MCF 10A (cell line): ENCODE results near the gene ZFHX3. TPM values are rescaled to one million over a fixed set of nuclear protein-coding genes. Genes with fewer than 3 reads are reported as not detected.

Experiments
- Bru-seq: library from RNA; stranded (reverse); fragments of 400-500 nt; gene quantifications from one replicate; lab custom pipeline; 2021; lab: Mats Ljungman, UMichigan
- BruChase-seq, 2 experiments: library from RNA; stranded (reverse); fragments of 400-500 nt; gene quantifications; one replicate each; lab custom pipeline; 2021; lab: Mats Ljungman, UMichigan
- BruUV-seq: library from RNA; stranded (reverse); fragments of 400-500 nt; replicated peaks from 2 replicates; lab custom pipeline; 2021; lab: Mats Ljungman, UMichigan
- CTCF ChIA-PET: fragments of 300-600 bp; sonication (Branson Sonifier 250); formaldehyde crosslinking; extraction: SDS; loops from one replicate; lab custom pipeline; 2021; ENCODE audit warnings: antibody characterized with exemption, inconsistent platforms; lab: Yijun Ruan, JAX
- POLR2A ChIA-PET: fragments of 300-600, 350-650 bp; sonication (Branson Sonifier 250); formaldehyde crosslinking; extraction: SDS; loops from one replicate; lab custom pipeline; 2020; ENCODE audit warnings: antibody characterized with exemption, inconsistent platforms; lab: Yijun Ruan, JAX
- DNase-seq: peaks from one replicate; pipeline ENCODE4 v3.0.0-alpha.2; 2018; ENCODE audit not compliant: unreplicated experiment
- H3K27ac Mint-ChIP-seq: one replicate; pipeline ENCODE4 v1.8.0; 2022; ENCODE audit warnings: mild to moderate bottlenecking, low read depth, mixed read lengths; ENCODE audit not compliant: unreplicated experiment
- H3K27me3 Mint-ChIP-seq: one replicate; pipeline ENCODE4 v1.8.0; 2022; ENCODE audit warnings: mixed read lengths; ENCODE audit not compliant: insufficient read depth, unreplicated experiment
- H3K36me3 Mint-ChIP-seq: one replicate; pipeline ENCODE4 v1.8.0; 2022; ENCODE audit warnings: mild to moderate bottlenecking, moderate library complexity, mixed read lengths; ENCODE audit not compliant: insufficient read depth, unreplicated experiment
- H3K4me1 Mint-ChIP-seq: one replicate; pipeline ENCODE4 v1.8.0; 2022; ENCODE audit warnings: mixed read lengths; ENCODE audit not compliant: insufficient read depth, unreplicated experiment
- H3K4me3 Mint-ChIP-seq: one replicate; pipeline ENCODE4 v1.8.0; 2022; ENCODE audit warnings: mild to moderate bottlenecking, moderate library complexity, mixed read lengths; ENCODE audit not compliant: unreplicated experiment
- H3K9me3 Mint-ChIP-seq: one replicate; pipeline ENCODE4 v1.8.0; 2022; ENCODE audit warnings: mixed read lengths; ENCODE audit not compliant: unreplicated experiment
- CTCF ChIP-seq: fragments of 200-600 bp; IDR thresholded peaks from one replicate; pipeline ENCODE4 v1.8.0; 2022; ENCODE audit warnings: antibody characterized with exemption, mild to moderate bottlenecking; ENCODE audit not compliant: unreplicated experiment
- intact Hi-C: fragments of 100-400 bp; cut with micrococcal nuclease; formaldehyde crosslinking; loops from 2 replicates; pipeline ENCODE4 v1.14.1; 2022
- long read RNA-seq: library from polyadenylated mRNA; stranded (forward); transcript quantifications from one replicate; pipeline ENCODE4 v2.0.0, GENCODE V29; 2022
- total RNA-seq: library from RNA; stranded (reverse); gene quantifications from 2 replicates; pipeline ENCODE4 v1.2.3, GENCODE V29; 2022

Gene ZFHX3
- total RNA-seq (21.1 and 27.4 TPM in 2 replicates), Bru-seq, nascent RNA (percentile 59 among the genes with signal in this experiment), BruChase-seq, experiment 1, labeled RNA remaining after a 6-hour chase (percentile 55 among the genes with signal in this experiment), BruChase-seq, experiment 2, labeled RNA remaining after a 2-hour chase (percentile 53 among the genes with signal in this experiment)
- long read RNA-seq, partial matches to known transcripts: 5 of 16 reads
- long read RNA-seq, other reads (novel, unspliced or antisense): 11 of 16 reads

GRCh38 chr16:73047536-73048291 lies at the start of gene ZFHX3:
TSS of gene ZFHX3 (minus strand) at chr16:73048128. CDS start at chr16:72960145, 87,983 bp downstream.
- Mint-ChIP-seq H3K4me3 (peak within 1 kb of the TSS; percentile 89), H3K27me3 (no peaks in the 10 kb centered on the region), H3K9me3 (no peaks in the 10 kb centered on the region), H3K4me1 (peaks cover 46% of the 10 kb centered on the region), H3K36me3 (peaks cover 4% of the 10 kb centered on the region), H3K27ac (peak within 1 kb of the TSS; percentile 73)
- DNase-seq: peak; percentile 75
- POLR2A ChIA-PET: interaction anchor here (0.5 to 4.5 kb wide), 14 partner anchors 8 to 698 kb away, joined by 3 to 31 read pairs (median 5); no protein-coding TSS in a partner anchor
- TF ChIP-seq CTCF: peak; percentile 18
- CTCF ChIA-PET: interaction anchor here (0.5 to 5.0 kb wide), 19 partner anchors 18 to 645 kb away, joined by 3 to 33 read pairs (median 3); no protein-coding TSS in a partner anchor
- BruUV-seq: no TSS peak
- intact Hi-C loops: loop anchor here (1.0 to 2.0 kb wide), 4 partner anchors 57 to 545 kb away; no protein-coding TSS in a partner anchor

GRCh38 chr16:73096510-73096909 lies 48.6 kb upstream of the ZFHX3 start:
- Mint-ChIP-seq H3K27ac (no peak overlapping the region), H3K4me1 (peaks cover 9% of the 10 kb centered on the region), H3K9me3 (no peaks in the 10 kb centered on the region), H3K36me3 (peaks cover 5% of the 10 kb centered on the region), H3K27me3 (no peaks in the 10 kb centered on the region), H3K4me3 (no peak overlapping the region)
- intact Hi-C loops: no loop called here
- no peak for DNase-seq
- no peak for TF ChIP-seq CTCF
- ChIA-PET POLR2A (interaction anchor here (1.5 kb wide), 1 partner anchor 28 kb away, joined by 3 read pairs; no protein-coding TSS in a partner anchor), CTCF (interaction anchor here (0.6 kb wide), 1 partner anchor 405 kb away, joined by 4 read pairs; no protein-coding TSS in a partner anchor)
- no TSS peak for BruUV-seq

GRCh38 chr16:73095885-73096421 lies 48.0 kb upstream of the ZFHX3 start:
- H3K36me3 Mint-ChIP-seq: peaks cover 5% of the 10 kb centered on the region
- intact Hi-C loops: no loop called here
- no peak overlapping the region for H3K4me3 Mint-ChIP-seq
- H3K4me1 Mint-ChIP-seq: peaks cover 9% of the 10 kb centered on the region
- no peak overlapping the region for H3K27ac Mint-ChIP-seq
- TF ChIP-seq CTCF: no peak
- no TSS peak for BruUV-seq
- H3K27me3 Mint-ChIP-seq: no peaks in the 10 kb centered on the region
- peak; percentile 16 for DNase-seq
- CTCF ChIA-PET: interaction anchor here (0.6 to 1.5 kb wide), 4 partner anchors 11 to 406 kb away, joined by 3 to 5 read pairs (median 4); no protein-coding TSS in a partner anchor
- no peaks in the 10 kb centered on the region for H3K9me3 Mint-ChIP-seq
- POLR2A ChIA-PET: interaction anchor here (0.7 to 1.5 kb wide), 4 partner anchors 11 to 81 kb away, joined by 3 to 6 read pairs (median 4); no protein-coding TSS in a partner anchor
